SIG-M5 treated with dmso at 0.1 percent for 504 hours (cell line): Measurements from ENCODE around the gene SPATA13.
"Not testable (repeated sequence)": the region's sequence is repeated elsewhere in the genome, so short reads cannot be mapped to it uniquely, and the experiment has no call there.

ENCODE experiments used
- DNase-seq: peaks from one replicate; lab custom pipeline; 2025; ENCODE audit not compliant: unreplicated experiment; lab: John Stamatoyannopoulos, UW

SPATA13 gene

DNA sequence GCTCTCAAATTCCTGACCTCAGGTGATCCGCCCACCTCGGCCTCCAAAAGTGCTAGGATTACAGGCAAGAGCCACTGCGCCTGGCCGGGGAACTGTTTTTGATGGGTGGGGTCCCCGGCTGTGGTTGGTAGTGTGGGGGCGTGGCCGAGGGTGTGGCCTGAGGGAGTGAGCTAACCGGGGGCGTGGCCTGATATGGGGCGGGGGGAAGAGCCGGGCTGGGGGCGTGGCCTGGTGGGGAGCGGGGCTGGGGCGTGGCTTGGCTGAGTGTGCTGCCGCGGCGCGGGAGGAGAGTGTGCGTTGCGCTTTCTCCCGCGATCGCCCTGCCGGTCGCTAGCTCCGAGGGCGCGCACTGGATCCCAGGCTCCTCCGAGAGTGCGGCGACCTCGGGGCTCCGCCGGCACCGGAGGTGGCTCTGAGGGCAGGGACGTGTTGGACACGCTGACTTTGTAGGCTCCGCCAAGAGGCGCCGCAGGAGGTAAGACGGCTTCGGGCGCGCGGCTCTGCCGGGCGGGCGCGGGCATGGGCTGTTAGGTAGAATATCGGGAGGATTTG is at the start of gene SPATA13:
TSS of gene SPATA13 (plus strand) at position 263 of the 552 bp plus-strand sequence. CDS start 62,210 bp downstream, outside the sequence.
- DNase-seq: peak; percentile 87

DNA sequence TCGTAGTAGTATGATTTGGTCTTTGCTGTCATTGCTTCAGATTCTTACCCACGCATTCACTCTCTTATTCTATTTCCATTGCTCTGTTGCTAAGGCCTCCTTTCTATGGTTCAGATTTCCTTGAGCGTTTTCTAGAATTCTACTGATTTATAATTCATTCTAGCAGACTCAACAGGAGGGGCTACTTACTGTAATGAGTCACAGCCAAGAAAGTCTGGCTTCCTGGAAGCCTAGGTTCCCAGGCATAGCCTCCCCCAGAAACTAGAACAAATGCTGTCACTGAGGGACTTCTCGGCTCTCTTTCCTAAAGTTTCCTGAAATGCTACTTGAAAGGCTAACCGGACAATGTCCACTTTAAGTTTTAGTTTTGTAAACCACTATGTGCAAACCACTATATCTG is 47.7 kb upstream of the SPATA13 start:
- no peak for DNase-seq

DNA sequence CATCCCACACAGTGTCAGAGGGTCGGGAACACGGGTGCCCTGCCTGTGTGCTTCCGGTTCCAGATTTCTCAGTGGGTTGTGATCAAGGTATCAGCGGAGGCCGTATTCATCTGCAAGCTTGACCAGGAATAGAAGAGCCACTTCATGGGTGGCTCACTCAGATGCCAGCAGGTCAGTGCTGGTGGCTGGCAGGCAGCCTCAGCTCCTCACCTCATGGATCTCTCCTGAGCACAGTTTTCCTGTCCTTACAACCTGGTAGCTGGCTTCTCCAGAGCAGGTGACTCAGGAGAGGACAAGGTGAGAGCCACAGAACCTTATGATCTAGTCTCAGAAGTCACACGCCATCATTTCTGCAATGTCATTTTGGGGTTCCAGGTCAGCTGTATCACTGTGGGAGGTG is 44.8 kb upstream of the SPATA13 start:
- no peak for DNase-seq

- DNase-seq: no peak
Measured at GRCh38 chr13:24116131-24116530, 44.4 kb upstream of the SPATA13 start.

GRCh38 chr13:24118576-24118975 is 41.9 kb upstream of the SPATA13 start:
- no peak for DNase-seq

DNA sequence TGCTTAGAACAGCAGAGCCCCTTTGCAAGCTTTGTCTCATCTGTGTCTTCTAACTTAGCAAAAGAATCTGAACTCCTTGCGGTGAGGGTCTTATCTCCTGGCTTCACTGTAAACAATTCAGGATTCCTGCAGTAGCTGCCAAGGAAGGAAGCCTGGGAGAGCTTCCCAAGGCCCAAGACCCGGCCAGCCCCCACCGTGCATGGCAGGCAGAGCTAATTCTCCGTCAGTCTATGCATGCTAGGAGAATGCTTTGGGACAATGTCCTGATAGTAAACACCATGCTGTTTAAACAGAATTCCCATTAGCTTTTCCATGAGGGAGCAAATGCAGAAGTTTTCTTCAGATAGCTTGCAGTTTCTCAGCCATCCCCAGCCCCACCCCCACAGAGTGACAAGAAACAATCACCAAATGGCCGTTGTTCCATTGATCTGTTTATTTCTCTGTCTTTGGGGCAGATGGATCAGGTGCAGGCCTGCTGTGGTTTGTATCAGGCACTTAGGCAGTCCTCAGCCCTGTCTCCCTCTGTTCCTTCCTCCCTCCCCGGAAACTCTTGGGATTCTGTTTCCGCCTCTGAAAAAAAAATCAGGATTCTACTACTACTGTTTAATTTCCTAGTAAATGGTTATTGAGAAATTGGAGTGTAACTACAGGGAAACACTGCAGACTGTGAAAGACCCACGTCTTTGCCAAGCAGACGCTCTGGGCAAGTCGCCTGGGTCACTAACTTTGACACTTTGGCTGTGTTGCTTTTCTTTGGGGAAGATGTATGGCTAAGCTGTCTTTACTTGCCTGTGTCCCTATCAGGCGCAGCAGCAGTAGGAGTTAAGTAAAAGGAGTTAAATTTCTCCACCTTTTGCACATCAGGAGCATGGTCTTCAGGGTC is 40.7 kb upstream of the SPATA13 start:
- no peak for DNase-seq

DNA sequence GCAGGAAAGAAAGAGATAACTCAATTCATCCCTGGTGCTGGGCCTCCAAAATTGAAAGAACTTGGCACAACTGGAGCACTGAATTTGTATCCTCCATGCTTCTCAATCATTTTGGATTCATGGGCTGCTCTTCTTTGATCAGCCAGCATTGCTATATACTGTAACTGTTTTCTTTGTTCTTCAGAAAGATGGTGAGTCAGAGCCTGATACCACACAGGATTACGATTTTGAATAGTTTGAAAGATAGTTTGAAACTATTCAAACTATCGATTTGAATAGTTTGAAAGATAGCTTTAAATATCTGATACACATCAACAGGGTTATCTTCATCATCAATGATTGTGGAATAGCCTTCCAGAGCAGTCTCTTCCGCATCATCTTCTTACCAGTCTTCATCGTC is 38.5 kb upstream of the SPATA13 start:
- DNase-seq: not testable (repeated sequence)

- no peak for DNase-seq
Measured at GRCh38 chr13:24122569-24122968, 38.0 kb upstream of the SPATA13 start.

DNA sequence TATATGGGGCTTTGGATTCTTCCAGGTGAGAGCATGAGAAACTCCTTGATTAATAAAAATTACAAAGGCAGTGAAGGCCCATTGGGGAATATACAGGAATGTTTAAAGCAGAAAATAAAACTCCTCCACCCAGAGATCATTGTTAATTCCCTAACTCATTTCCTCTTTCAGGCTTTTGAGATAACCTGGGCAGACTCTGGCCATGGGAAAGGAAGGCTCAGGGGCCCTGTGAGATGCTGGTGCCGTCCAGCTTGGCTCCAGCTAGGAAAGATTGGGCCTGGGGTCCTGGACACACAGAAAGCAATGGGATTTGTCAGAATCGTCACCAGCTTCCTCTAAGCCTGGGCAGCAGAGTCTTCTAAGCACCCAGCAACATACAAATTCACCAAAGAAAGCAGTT is 36.8 kb upstream of the SPATA13 start:
- no peak for DNase-seq

DNA sequence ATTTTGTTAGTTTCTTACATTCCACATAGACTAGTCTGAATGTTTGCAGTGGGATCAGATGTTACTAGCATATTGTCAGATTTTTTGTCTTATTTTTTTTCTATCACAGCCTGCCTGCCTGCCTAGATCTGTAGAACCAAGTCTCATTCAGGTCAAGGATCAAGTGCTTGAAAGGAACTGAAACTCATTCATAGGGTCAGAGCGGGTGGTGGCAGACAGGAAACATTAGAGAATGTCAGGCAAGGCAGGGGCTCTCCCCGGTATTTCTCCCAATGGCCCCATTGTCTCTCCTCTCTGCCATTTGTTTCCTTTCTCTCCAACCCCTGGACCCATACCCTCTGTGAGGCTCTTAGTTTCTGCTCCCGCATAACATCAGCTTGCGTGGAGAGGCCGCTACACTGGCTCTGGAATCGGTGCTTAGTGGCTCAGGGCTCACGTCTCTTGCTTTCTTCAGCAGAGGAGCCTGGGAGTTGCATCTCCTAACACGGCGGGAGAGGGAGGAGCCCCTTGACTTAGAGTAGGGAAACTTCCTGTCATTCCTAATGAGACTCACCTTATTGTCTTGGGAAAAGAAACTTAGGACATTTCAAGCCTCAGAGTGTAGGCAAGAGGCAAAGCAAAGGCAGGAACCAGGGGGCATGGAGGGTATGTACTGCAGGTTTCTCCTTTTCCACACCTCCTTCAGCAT is 35.6 kb upstream of the SPATA13 start:
- no peak for DNase-seq

- peak; percentile 69 for DNase-seq
Measured at GRCh38 chr13:24127116-24127631, 33.3 kb upstream of the SPATA13 start.

DNA sequence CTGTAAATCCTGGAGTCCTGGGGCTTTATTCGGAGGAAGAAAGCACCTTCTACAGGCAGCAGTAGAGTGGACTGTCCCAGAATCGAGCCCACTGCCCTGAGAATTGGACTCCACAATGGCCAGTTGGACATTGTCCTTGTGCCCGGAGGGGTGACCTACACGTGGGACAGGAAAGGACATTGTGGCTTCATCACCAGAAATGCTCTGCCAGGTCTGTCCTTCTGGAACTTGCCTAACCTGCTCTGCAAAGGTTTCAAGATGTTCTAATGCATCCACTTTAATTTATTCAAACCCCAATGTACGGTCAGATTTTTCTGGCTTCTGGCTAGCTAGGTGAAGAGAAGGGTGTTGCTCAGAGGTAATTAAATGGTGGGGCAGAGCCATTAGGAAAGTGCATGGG is 32.4 kb upstream of the SPATA13 start:
- no peak for DNase-seq

GRCh38 chr13:24128962-24129361 is 31.6 kb upstream of the SPATA13 start:
- no peak for DNase-seq

GRCh38 chr13:24129914-24130774 is 30.4 kb upstream of the SPATA13 start:
- no peak for DNase-seq

- DNase-seq: no peak
Measured at GRCh38 chr13:24131749-24132148, 28.8 kb upstream of the SPATA13 start.

DNA sequence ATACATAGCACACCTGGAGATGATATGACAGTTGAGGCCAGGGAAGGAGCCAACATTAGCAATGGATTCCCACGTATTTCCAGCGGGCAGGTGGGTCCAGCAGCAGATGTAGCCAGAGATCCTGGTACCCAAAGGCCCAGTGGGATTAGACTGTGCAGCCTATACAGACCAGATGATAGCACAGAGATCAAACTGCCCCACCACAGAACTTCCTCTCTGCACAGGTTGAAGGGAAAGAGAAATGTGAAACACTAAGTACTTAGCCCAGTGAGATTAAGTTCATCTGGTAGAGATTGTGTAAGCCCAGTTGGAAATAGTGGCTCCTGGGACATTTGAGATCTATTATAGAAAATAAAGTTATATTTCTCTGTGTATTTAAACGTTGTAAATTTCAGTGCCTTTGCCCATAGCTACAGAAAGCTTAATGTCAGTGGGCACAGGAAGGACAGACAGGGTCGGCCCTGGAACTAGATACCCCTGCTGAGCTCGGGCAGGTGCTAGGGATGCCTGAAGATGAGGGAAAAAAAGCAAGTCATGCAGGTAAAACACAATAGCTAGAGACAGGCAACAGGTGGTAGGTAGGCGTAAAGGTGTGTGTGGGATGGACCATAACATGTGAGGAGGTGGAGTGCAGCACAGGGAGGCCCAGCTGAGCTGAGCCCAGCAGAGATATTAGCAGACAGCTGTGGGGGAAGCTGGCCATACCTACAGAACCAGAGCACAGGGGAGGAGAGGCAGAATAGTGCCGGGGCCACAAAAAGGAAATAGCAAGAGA is 27.3 kb upstream of the SPATA13 start:
- no peak for DNase-seq

DNA sequence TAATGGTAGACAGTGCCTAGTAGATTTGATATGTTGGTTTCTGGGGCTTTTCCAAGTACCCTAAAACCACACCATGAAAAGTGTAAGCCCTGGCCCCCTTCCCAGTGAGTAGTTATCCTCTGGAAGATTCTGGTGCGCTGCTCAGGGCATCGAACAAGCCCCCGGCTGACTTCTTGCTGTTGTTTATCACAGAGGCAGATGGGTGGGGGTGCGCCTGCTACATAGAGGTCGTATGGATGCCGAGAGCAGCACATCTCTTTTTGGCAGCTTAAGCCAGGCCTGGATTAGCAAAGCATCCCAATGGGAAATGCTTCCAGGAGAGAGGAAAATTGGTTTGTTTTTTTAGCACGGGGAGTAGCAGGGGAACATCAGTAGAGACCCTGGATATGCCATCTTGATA is 26.3 kb upstream of the SPATA13 start:
- no peak for DNase-seq

GRCh38 chr13:24134757-24135156 is 25.8 kb upstream of the SPATA13 start:
- no peak for DNase-seq

- DNase-seq: no peak
Measured at GRCh38 chr13:24135674-24136300, 24.7 kb upstream of the SPATA13 start.

GRCh38 chr13:24138911-24139310 is 21.6 kb upstream of the SPATA13 start:
- no peak for DNase-seq
